OCI-LY7 (cell line): ENCODE results near the gene SGPL1.

Experiments
- CTCF ChIP-seq: fragments of 200-600 bp; sonication (generic); conservative IDR thresholded peaks from 2 replicates; pipeline ENCODE4 v1.5.1; 2014; ENCODE audit warnings: mild to moderate bottlenecking, antibody characterized with exemption, low read length, moderate library complexity, mixed read lengths
- EZH2phosphoT487 ChIP-seq: fragments of 200-600 bp; sonication (generic); IDR thresholded peaks from 2 replicates; pipeline ENCODE4 v1.6.1; 2018; ENCODE audit warnings: low read depth, borderline replicate concordance, mild to moderate bottlenecking, mixed run types, antibody characterized with exemption, low read length, moderate library complexity, mixed read lengths

DNA sequence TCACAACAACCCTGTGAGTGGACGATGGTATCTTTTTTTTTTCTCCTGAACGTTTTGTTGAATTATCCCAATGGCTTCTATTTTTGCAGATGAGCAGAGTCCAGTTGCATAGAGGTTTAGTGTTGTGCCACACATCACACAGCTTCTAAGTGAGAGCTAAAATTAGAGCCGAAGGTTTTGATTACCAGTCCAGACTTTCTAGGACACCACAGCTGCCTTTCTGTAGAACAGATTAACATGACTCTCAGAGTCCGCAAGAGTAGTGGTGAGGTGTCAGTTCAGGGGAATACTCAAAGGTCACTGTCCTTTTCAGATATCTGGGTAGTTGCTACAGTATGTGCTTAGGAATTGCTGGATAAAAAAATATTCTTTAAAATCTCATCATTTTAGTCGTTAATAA, 13.8 kb downstream of the SGPL1 start:
- TF ChIP-seq CTCF: no peak
- no peak for TF ChIP-seq EZH2phosphoT487
